Adrenal gland (tissue), 12 donors: ENCODE measurements around the gene ENTHD1. TPM values are rescaled to one million over a fixed set of nuclear protein-coding genes. Genes with fewer than 3 reads are reported as not detected.

Experiments used
- DNase-seq, 7 donors: peaks; one replicate each; pipeline ENCODE4 v3.0.0-alpha.2; 2019 to 2020
- H3K27ac ChIP-seq, 5 donors: fragments of 200-600 bp; sonication (generic) in 4 of 5; 1 replicate in 3 of 5; 2 replicates in 2 of 5; pipeline versions ENCODE4 v1.5.1 to v1.8.0; 2016 to 2020; ENCODE audit warnings: mild to moderate bottlenecking in 1 of 5
- H3K27me3 ChIP-seq: fragments of 200-600 bp; 2 replicates; pipeline ENCODE4 v1.8.0; 2021
- H3K36me3 ChIP-seq, 2 donors: fragments of 200-600 bp; replicated peaks in 1 of 2; 1 replicate in 1 of 2; 2 replicates in 1 of 2; pipeline versions ENCODE4 v1.5.1 to v1.8.0; 2018 to 2022
- H3K4me1 ChIP-seq, 2 donors: fragments of 200-600 bp; replicated peaks in 1 of 2; 1 replicate in 1 of 2; 2 replicates in 1 of 2; pipeline versions ENCODE4 v1.5.1 to v1.8.0; 2018 to 2021
- H3K4me3 ChIP-seq, 4 donors: fragments of 200-600 bp; sonication (generic) in 3 of 4; one replicate each; pipeline ENCODE4 v1.5.1; 2016 to 2018
- H3K9me3 ChIP-seq, 3 donors: fragments of 200-600 bp; sonication (generic) in 1 of 3; replicated peaks in 1 of 3; 1 replicate in 2 of 3; 2 replicates in 1 of 3; pipeline versions ENCODE4 v1.5.1 to v1.8.0; 2016 to 2021
- CTCF ChIP-seq, 6 experiments: fragments of 450-650 bp in 4 of 6; fragments of 200-600 bp in 2 of 6; sonication (generic) in 1 of 6; IDR thresholded peaks; 1 replicate in 5 of 6; 2 replicates in 1 of 6; pipeline versions ENCODE4 v1.5.1 to v1.8.0; 2016 to 2021; ENCODE audit warnings: antibody characterized with exemption in 6 of 6, mild to moderate bottlenecking in 2 of 6, moderate library complexity in 1 of 6
- POLR2A ChIP-seq, 2 donors: fragments of 450-650 bp; IDR thresholded peaks; one replicate each; pipeline ENCODE4 v1.6.1; 2017; ENCODE audit warnings: antibody characterized with exemption in 2 of 2, mild to moderate bottlenecking in 2 of 2, moderate library complexity in 1 of 2
- WGBS, 4 donors: extraction: QIAGEN DNeasy Blood & Tissue Kit in 2 of 4; methylation state at CpG; one replicate each; pipeline versions ENCODE4 v1.1.5 to v1.1.7; 2013 to 2017; 5-methylcytosine and 5-hydroxymethylcytosine counted together
- intact Hi-C, 2 donors: fragments of 100-400 bp; cut with DNase I; formaldehyde crosslinking; loops; one replicate each; pipeline versions ENCODE4 v1.14.1 to v1.15.0; 2022 to 2023
- polyA plus RNA-seq, 3 donors: library from polyadenylated mRNA; stranded (reverse); fragments of 200-250 nt in 2 of 3; fragments of 350-450 nt in 1 of 3; fragmentation: Illumina TruSeq in 1 of 3; extraction: RNeasy Lipid Tissue Mini Kit (QIAGEN cat#74804) in 1 of 3; gene quantifications; one replicate each; pipeline ENCODE4 v1.2.3, GENCODE V29; 2013 to 2014
- small RNA-seq, 2 donors: library from RNA; depleted of rRNA; stranded (forward); fragments of <200 nt; gene quantifications; one replicate each; pipeline ENCODE3, GENCODE V24; 2016
- total RNA-seq, 9 donors: library from RNA; depleted of rRNA in 4 of 9; stranded (reverse); fragments of >200 nt in 4 of 9; fragments of 120-200 nt in 1 of 9; fragmentation: NEBNext Ultra II Directional in 1 of 9; extraction: Animal tissue kit (Norgen Biotek cat#: 25700) in 1 of 9; gene quantifications; one replicate each; pipeline versions ENCODE4 v1.1.0 to v1.2.4, GENCODE V29; 2013 to 2023
- donor health status: healthy with polysubstance abuse.
- donor health status: Bipolar disorder and iron deficiency.
- donor health status: DM: yes; HTN: yes; CAD: no.
- donor health status: DM: no; HTN: no; CAD: no.
- donor health status: DM: no; HTN: no; CAD: no.
- donor health status: DM: yes; HTN: yes; CAD: no.

ENTHD1 gene
- total and polyA plus RNA-seq, 12 donors = 0.07 TPM; not detected in 11

- H3K27me3 ChIP-seq = no peaks in the 10 kb centered on the region
These were observed 195.7 kb downstream of the ENTHD1 start for GRCh38 chr22:39697790-39698430.

GRCh38 chr22:39693943-39694500, 199.5 kb downstream of the ENTHD1 start:
- Histone ChIP-seq H3K36me3 (no peaks in the 10 kb centered on the region), H3K4me1 (peaks cover 0 to 14% of the 10 kb centered on the region in 2 donors), H3K27me3 (no peaks in the 10 kb centered on the region), H3K9me3 (no peaks in the 10 kb centered on the region), H3K27ac (no peak overlapping the region), H3K4me3 (no peak overlapping the region)
- TF ChIP-seq POLR2A (IDR thresholded peaks at IDR 0.05) (no peak), CTCF (IDR thresholded peaks at IDR 0.05) (no peak)
- intact Hi-C loops = no loop called here
- 56 to 73% (median 63%) methylated on average over 11 to 14 of the region's 14 CpGs for WGBS, 4 donors
- DNase-seq = no peak

More at GRCh38 chr22:39697790-39698430, 195.7 kb downstream of the ENTHD1 start:
- DNase-seq = no peak
- no peak for TF ChIP-seq POLR2A (IDR thresholded peaks at IDR 0.05)
- no peak for TF ChIP-seq CTCF (IDR thresholded peaks at IDR 0.05)
- Histone ChIP-seq H3K4me3 (no peak overlapping the region), H3K4me1 (no peaks in the 10 kb centered on the region), H3K9me3 (no peaks in the 10 kb centered on the region), H3K36me3 (no peaks in the 10 kb centered on the region), H3K27ac (no peak overlapping the region)
- intact Hi-C loops = no loop called here
- WGBS, 4 donors = 68 to 86% (median 76%) methylated on average over 11 to 14 of the region's 14 CpGs

Small RNAs within 50 kb of the gene (small RNA-seq; reads per million reads assigned to genes)
- 0 reads per million in 2 donors for gene RN7SKP210

Other genes starting within 250 kb of the ENTHD1 start
- gene GRAP2, start 7.3 kb upstream of the ENTHD1 start, total RNA-seq = 1 to 10 TPM in 2 of 9 donors, under 1 TPM in 6, not detected in 1; 0.28 to 1.7 (median 0.69) TPM
- gene GRAP2, start 7.3 kb upstream of the ENTHD1 start, polyA plus RNA-seq = under 1 TPM; 0.29 to 0.97 (median 0.30) TPM
- gene TMA7B, start 66.6 kb upstream of the ENTHD1 start, total RNA-seq = not detected
- under 1 TPM in 1 of 3 donors, not detected in 2; 0.07 TPM for gene TMA7B, start 66.6 kb upstream of the ENTHD1 start, polyA plus RNA-seq
- gene FAM83F, start 101.2 kb upstream of the ENTHD1 start, total RNA-seq = under 1 TPM in 8 of 9 donors, not detected in 1; 0.06 to 0.39 (median 0.12) TPM
- gene FAM83F, start 101.2 kb upstream of the ENTHD1 start, polyA plus RNA-seq = under 1 TPM; under 0.01 to 0.13 (median 0.09) TPM